Activated CD8-positive, alpha-beta memory T cell treated with anti-CD3 and anti-CD28 coated beads for 36 hours (primary cell): Measurements from ENCODE around the gene PGM1. TPM values are rescaled to one million over a fixed set of nuclear protein-coding genes. Genes with fewer than 3 reads are reported as not detected.

Source experiments
- CTCF ChIA-PET: fragments of 350-600 bp; sonication (Branson Sonifier 250); formaldehyde crosslinking; loops from one replicate; lab custom pipeline; 2021; ENCODE audit warnings: antibody characterized with exemption; lab: Charles Lee
- POLR2A ChIA-PET: fragments of 350-600 bp; sonication (Branson Sonifier 250); formaldehyde crosslinking; loops from one replicate; lab custom pipeline; 2021; ENCODE audit warnings: antibody characterized with exemption; lab: Charles Lee
- total RNA-seq, 2 experiments: library from RNA; stranded (reverse); gene quantifications; one replicate each; pipeline ENCODE4 v1.2.3, GENCODE V29; 2021

PGM1 gene
- total RNA-seq, 2 experiments from 2014 or later: 43.7 to 45.5 TPM

DNA sequence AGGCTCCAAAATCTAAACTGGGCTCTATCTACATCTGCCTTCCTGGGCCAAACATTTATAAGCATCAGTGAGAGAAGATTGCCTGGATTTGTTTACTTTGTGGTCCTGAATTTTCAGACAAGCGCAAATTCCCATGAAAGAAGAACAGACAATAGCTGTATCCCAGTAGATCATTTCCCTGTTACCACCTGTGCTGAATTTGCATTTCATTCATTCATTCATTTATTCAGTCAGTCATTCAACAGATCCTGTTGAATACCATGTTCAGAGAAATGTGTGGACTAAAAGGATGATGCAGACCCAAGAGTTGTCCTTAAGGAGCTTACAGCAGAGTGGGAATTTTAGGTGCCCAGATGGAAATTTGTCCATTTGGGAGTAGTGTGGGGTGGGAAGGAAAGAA is 2.2 kb downstream of the PGM1 start:
- POLR2A ChIA-PET: no interaction called here
- CTCF ChIA-PET: interaction anchor here (0.7 kb wide), 1 partner anchor 1307 kb away, joined by 3 read pairs; no protein-coding TSS in a partner anchor

DNA sequence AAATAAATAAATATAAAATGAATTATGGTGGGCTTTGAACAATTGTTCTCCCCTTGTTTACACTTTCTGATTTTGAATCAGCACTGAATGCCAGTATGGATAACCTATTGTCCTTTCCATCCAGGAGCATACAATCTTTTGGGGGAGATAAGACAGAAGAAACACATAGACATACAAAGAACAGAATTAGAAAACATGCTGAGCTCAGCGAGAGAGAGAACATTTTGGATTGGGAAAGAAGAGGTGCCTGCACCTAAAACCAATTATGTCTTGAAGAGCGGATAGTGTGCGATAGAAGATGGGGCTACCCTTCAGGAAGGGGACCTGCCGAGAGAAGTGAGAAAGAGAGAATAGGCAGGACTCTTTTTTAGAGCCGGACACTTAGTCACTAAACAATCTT is 6.6 kb downstream of the PGM1 start:
- POLR2A ChIA-PET: no interaction called here
- CTCF ChIA-PET: no interaction called here

DNA sequence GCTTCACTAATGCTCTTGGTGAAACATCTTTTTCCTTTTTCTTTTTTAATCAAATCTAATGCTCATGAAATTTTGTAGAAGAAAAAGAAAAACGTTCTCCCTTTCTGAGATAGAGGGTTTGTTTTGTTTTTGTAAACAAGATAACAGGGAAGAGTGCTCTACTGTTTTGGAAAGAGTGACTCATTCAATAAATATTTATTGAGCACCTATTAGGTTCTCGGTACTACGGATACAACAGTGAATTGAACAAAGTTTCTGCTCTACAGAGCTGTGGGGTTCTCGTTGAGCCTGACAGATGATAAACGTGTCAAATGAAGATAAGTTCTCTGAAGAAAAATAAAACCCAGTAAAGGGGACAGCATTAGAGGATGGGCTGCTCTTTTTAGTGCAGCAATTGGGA is 7.0 kb downstream of the PGM1 start:
- ChIA-PET POLR2A (no interaction called here), CTCF (no interaction called here)

DNA sequence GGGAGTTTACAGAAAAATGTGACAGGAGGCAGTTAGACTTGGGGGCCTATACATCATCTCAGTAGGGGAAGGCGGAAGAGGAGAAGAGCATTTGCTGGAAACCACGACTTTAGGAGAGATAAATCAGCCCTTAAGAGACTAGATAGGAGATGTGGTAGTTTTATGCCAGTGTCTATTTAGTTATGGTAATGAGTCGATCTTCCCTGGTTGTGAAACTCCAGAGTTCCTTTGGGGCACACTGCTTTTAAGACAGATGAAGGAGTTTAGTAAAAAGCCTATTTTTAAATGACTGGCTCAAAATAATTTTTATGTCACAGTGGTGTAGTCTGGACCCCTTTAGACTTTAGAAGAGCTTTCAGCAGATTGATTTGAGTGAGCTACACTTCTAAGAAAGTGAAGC is 7.8 kb downstream of the PGM1 start:
- POLR2A ChIA-PET: no interaction called here
- CTCF ChIA-PET: no interaction called here

DNA sequence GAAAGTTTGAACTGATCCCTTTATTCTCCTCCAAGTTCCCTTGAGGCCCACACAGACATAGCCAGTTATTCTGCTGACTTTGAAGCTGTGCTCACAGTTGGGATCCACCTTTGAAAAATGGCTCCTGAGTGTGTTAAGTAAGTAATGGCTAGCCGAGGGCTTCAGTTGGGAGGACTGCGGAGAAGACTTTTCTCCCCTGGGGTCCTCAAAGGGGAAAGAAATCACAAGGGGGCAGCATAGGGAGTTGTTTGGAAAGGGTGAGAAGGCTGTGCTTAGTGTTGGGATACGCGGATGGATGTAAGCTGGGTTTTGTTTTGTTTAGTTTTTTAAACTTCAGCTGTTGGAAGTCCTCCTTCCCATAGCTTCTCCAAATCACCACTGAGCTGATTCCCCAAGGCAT is 8.3 kb downstream of the PGM1 start:
- ChIA-PET POLR2A (no interaction called here), CTCF (no interaction called here)

DNA sequence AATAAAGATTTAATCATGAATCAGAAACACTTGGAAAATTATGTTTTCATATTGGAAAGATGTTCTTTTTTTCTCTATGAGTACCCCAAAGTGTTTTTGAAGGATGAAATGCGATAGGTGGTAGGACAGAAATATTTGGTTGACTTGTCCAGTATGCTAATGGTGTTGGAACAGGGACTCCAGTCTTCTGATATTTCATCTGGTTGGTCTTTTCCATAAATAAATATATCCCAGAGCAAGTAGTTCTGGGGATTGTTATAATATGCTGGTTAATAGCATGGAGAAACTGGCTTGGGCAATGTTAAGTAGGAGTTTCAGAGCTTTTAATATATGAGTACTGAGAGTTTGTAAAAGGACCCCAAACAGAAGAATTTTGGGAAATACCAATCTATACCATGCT is 8.7 kb downstream of the PGM1 start:
- ChIA-PET POLR2A (no interaction called here), CTCF (no interaction called here)

DNA sequence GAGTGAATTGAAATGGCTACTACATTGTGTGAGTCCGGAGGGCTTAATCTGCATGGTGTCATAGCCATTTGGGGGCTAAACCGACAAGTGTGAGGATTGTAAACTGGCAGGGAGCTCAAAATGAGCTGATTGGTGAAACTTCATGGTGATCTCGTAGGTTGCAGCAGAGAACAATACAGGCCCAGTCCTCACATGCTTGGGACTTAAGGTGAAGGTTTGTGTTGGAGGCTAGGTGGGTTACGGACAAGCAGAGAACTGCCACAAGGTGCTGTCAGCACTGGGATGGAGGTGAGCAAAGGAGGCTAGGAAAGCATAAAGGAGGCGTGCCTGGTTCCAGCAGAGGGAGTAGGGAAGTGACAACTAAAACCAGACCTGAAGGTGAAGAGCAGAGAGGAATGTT is 9.4 kb downstream of the PGM1 start:
- ChIA-PET CTCF (no interaction called here), POLR2A (no interaction called here)

DNA sequence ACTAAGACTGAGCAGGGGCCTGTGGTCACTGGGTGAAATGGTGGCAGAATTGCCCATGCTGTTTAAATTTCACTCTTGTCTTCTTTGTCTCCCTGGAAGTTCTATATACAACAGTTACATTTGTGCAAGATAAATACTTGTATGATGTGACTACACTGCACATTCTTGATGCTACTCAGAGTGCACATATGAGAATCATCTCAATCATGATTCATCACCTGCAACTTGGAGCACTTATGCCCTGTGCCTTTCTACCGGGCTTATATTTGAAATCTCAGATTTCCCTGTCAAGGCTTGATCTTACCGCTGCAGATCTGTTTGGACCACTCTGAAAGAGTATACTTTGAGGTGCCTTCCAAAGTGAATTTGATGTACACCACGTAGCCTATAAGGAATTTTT is 10.6 kb downstream of the PGM1 start:
- ChIA-PET POLR2A (no interaction called here), CTCF (no interaction called here)

DNA sequence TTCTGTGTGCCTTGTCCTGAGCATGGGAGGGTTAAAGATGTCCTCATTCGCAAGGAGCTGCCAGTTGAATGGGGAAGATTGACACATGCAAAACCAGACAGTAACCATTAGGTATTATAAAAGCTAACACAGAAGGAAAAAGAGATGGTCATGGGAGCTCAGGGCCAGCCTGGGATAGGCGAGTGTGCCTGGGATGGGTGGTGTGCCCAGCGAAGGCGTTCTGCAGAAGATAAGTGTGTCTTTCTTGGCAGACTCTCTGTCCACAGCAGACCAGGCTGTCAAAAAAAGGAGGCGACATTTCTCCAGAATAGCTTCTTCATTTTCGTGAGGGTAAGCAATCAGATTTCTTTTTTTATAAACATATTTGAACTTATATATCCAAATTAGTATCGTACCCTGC is 14.1 kb downstream of the PGM1 start:
- ChIA-PET CTCF (no interaction called here), POLR2A (no interaction called here)

DNA sequence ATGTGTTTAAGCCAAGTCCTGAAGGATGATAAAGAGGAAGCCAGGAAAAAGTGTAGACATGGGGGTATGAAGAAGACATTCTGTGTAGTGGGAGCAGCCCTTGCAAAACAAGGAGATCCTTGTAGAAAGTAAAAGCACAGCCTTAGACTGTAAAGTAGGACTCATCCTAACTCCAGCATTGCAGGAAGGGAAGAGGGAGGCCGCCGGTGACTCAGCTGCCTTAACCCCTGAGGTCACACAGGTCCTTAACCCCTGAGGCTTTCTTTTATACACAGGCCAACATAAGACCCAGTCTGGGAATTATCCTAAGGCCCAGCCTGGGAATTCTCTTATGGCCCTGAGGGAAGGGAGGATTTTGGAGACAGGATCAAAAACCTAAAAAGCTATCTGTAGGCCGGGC is 18.0 kb downstream of the PGM1 start:
- ChIA-PET CTCF (no interaction called here), POLR2A (no interaction called here)

DNA sequence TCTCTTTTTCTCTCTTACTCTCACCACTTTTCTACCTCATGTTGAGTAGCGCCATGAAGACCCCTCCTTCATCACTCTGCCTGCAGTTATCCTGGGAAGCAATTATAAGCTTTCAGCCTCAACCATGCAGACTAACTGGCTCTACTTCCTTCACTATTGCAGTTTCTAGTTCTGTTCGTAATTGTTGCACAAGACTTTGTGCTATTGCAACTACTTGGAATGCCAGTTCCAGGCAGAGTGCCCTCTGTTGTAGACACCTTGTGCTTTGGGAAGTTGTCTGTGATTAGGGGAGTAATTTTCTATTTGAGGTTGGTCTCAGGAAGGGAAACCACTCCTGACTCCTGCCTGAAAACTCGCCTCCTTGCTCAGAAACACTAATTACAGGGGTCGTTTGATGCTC is 19.4 kb downstream of the PGM1 start:
- POLR2A ChIA-PET: no interaction called here
- CTCF ChIA-PET: interaction anchor here (0.8 kb wide), 1 partner anchor 185 kb away, joined by 3 read pairs; no protein-coding TSS in a partner anchor

DNA sequence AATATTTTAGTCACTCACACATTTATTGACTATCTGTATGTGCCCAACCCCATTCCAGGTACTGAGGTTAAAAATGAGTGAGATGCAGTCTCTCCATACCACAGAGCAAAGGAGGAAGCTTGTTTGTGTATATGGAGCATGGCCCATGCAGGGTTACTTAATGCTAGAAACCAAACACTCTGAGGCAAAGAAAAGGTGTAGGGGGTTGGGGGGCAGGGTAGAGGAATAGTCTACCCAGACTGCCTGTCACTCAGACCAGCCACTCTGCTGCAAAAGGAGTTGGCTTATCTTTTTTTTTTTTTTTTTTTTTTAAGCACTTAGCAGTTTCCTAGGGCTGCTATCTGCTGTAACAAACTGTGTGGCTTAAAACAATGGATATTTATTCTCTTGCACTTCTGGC is 19.8 kb downstream of the PGM1 start:
- POLR2A ChIA-PET: no interaction called here
- CTCF ChIA-PET: interaction anchor here (0.8 kb wide), 1 partner anchor 185 kb away, joined by 3 read pairs; no protein-coding TSS in a partner anchor

DNA sequence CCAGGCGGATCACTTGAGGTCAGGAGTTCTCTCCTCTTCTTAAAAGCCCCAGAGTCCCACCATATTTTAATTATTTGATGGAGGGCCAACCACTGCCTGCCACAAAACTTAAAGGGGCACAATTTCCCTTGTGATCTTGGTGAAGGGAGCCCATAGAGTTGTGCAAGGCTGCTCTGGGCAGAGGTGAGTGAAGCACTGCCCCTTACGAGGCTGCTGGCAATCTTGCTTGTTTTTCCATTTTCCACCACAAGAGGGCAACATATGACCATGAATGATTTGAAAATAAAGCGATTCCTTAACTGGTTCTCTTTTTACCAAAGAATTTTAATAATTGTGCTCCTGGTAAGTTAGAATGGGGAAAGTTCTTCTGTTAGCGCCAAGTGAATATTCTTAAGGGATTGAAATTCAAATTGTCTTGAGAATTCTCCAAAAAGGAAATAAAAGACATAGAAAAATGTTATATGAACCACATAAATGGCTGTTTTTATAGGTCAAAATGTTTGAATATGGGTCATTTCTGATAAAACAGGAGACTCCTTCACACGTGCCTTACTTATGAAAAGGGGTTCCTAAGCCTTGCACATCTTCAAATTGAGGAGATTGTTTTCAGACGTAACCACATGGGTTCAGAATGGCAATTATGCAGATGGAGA is 22.7 kb downstream of the PGM1 start:
- ChIA-PET POLR2A (no interaction called here), CTCF (no interaction called here)

DNA sequence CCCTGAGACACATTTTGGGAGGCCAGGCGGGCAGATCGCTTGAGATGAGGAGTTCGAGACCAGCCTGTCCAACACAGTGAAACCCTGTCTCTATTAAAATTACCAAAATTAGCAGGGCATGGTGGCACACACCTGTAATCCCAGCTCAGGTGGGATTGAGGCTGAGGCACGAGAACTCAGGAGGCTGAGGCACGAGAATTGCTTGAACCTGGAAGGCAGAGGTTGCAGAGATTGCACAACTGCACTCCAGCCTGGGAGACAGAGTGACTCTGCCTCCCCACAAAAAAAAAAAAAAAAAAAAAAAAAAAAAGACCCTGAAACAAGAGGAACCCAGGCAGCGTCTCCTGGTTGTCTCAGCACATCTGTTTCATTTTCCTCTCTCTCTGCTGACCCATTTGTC is 24.2 kb downstream of the PGM1 start:
- ChIA-PET CTCF (no interaction called here), POLR2A (no interaction called here)

DNA sequence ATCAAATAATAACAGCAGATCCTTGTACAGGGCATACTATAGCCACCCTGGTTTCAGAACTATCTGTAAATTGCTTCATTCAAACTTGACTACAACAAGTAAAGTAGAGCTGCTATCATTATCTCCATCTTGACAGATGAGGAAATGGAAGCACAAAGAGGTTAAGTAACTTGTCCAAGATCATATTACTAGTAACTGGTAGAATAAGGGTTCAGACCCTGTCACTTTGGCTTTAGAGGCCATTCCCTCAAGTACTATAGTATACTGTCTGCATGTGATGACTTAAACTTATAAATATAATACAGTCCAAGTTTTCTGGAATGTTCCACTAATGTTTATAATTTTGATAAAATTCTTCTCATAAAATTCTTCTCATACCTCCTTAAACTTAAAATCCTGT is 24.8 kb downstream of the PGM1 start:
- POLR2A ChIA-PET: no interaction called here
- CTCF ChIA-PET: no interaction called here

DNA sequence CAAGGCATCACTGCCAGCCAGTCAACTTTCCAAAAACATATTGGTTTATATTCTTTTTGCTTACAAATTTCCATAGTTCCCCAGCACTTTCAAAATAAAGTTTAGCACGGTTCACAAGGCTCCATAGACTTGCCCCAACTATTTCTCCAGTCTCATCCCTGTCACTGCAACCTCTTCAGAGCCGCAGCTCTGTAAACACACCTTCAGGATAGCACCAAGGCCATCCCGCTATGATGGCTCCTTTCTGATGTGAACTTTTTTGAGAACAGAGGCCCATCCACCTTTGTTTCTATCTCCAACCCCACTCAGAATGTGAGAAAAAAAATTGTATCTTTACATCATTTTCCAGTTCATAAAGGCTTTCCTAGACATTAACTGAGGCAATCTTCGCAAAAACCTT is 26.3 kb downstream of the PGM1 start:
- POLR2A ChIA-PET: no interaction called here

DNA sequence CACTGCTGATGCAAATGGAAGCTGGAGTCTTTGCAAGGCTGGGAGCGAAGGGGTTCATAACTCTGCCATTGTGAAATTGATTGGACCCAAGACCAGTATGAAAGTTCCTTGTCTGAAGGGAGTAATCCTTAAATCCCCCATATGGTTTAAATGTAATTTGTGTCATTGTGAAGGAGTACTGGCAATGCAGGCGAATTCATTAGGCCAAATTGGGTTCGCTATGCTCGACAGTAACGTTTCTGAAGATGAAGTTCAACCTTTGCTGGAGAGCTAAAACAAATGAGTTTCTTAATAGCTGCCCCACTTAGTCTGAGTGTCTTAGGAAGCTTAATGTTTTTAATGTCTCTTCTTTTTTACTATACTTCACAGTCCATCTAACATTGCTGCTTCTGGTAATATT is 27.5 kb downstream of the PGM1 start:
- ChIA-PET CTCF (no interaction called here), POLR2A (no interaction called here)

More for the DNA sequence above, 26.3 kb downstream of the PGM1 start:
- CTCF ChIA-PET: no interaction called here

DNA sequence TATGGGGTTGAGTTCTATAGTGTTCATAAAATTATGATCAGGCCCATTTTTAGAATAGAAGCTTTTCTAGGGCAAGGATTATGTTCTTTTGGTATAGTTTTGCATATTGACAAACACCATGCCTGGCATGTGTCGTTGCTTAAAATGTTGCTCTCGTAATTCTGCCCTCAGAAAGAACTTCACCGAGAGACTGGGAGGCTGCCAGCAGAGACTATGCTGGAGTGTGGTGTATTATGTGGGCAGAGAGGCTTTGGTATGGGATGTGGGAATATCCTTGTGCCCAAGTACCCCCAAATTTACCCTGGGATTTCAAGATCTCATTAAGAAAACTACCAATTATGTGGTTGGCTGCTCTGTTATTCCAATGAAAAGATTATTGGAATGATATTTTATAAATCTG is 27.9 kb downstream of the PGM1 start:
- POLR2A ChIA-PET: no interaction called here
- CTCF ChIA-PET: no interaction called here

DNA sequence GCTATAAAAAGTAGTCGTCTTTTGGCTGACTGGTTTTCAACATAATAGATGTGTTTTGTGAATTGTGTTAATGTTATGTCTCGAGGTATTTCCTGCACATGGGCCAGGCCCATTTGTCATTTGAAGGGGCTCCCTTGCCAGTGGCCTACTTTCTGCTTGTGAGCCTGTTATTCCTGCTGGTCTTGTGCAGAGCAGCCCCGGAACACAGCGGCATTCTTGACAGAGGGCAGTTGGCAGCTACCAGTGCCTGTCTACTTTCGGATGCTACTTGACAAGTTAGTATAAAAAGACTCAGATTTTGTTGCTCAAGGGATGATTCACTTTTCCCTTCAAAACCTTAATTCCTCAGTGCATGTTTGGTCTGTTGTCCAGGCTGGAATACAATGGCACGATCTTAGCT is 28.5 kb downstream of the PGM1 start:
- POLR2A ChIA-PET: no interaction called here
- CTCF ChIA-PET: no interaction called here

DNA sequence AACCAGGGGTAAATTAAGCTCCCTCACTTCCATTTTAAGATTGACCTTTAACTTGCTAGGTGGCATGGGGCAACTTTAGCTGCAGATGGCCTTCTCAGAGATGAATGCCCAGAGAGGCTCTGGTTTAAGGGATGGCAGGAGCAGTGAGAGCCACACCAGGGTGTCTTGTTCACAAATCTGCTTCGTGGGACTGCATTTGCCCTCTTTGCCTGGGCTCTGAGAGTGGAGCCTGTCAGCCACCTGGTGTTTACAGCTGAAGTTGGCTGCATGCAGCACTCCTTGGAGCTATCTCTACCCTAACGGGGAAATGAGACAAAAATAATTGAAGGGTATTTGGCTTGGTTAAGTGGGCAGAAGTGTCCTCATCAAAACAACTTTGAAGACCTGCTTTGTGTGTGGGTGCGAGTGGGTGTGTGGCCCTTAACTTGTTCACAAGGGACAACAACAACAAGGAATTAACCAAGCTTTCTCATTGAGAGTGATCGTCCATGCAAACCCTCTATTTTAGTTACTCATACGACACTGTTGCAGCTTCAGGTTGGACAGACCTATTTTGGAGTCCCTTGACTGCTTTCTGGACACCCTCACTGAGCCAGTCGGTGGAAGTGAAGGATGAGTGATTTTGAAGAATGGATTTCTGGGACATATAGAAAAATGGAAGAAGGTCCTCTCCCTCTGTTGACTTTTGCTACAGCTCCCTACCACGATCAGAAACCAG is 29.8 kb downstream of the PGM1 start:
- ChIA-PET CTCF (no interaction called here), POLR2A (no interaction called here)

DNA sequence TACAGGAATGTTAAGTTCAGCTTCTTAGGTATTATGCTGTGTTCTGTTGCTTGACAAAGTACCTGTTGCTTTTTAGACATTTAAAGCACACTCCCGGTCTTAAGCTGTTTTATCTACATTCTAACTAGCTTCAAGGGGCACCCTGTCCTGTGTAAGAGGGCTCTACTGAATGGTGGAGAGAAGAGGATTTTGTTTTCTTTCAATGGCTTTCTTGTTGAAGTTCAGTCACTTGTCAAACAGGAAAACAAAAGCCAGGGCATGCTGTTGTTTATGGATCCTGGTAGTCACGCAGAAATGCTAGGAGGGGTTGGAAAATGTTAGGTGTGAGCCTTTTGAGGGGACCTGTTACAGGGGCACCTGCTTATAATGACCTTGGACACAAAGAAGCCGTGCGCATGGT is 30.7 kb downstream of the PGM1 start:
- ChIA-PET CTCF (no interaction called here), POLR2A (no interaction called here)
